Raji (cell line): ENCODE results near the gene COL23A1.

Experiments used
- POLR2A ChIP-seq: IDR thresholded peaks from 2 replicates; pipeline ENCODE4 v1.6.1; 2011; ENCODE audit warnings: low read depth, low read length, control low read depth; ENCODE audit not compliant: insufficient read depth

Gene COL23A1

GRCh38 chr5:178576591-178577351 lies 13.4 kb downstream of the COL23A1 start:
- TF ChIP-seq POLR2A: no peak

GRCh38 chr5:178573216-178573615 lies 17.0 kb downstream of the COL23A1 start:
- no peak for TF ChIP-seq POLR2A

GRCh38 chr5:178572617-178573016 lies 17.6 kb downstream of the COL23A1 start:
- TF ChIP-seq POLR2A: no peak

DNA sequence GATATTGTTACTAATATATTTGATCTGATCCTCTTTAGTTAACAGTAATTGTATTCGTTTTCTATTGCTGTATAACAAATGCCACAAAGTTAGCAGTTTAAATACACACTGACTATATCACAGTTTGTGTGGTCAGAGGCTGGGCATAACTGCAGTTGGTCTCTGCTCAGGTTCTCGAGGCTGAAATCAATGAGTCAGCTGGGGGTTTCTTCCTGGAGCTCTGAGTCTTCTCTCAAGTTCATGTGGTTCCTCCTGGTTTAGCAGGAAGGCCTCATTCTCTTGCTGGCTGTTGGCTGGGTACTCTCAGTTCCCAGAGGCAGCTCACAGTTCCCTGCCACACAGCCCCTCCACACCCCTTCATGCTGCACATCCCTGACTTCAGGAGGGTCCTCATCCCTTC lies 20.7 kb downstream of the COL23A1 start:
- TF ChIP-seq POLR2A: no peak

DNA sequence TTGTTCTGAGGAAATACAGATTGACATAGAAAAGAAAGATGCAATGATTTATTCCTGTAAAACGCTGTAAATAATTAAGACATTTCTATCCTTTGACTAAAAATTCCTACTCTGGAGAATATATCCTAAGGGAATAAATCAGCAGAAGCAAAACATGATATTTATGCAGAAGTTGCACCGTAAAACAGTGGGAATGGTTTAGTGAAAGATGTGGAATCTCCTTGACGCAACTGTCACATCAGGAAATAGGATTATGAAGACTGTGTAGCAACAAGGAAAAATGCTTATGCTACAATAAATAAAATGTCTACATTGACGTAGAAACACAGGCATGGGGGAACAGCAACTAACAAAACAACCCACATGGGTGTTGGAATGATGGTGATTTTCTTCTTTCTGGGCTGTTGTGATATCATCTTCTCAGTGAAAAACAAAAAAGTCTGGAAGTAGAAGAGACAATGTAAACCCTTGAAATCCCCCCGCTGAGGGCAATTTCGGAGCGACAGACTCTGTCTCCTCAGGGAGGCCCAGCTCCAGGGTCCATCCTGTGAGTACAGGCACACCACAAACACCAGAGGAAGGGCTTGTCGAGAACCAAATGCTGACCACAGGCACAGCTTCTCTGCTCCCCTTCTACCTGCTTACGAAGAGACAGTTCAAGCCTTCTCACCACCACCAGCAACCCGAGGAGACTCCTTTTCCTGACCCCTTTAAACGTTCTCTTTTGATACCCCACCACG lies 25.2 kb downstream of the COL23A1 start:
- TF ChIP-seq POLR2A: no peak

- no peak for TF ChIP-seq POLR2A
Measured at GRCh38 chr5:178564397-178564796, 25.8 kb downstream of the COL23A1 start.

DNA sequence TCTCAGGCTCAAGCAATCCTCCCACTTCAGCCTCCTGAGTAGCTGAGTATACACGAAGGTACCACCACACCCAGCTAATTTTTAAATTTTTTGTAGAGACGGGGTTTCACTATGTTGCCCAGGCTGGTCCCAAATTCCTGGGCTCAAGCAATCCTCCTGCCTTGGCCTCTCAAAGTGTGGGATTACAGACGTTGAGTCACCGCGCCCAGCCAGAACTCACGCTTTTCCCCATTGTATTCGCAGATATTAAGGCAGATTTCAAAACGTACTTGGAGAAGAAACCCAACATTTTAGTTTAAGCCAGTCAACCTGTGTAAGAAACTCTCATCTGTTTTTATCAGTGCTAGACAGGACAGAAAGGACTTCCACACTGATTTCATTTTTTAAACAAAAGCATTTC lies 26.6 kb downstream of the COL23A1 start:
- TF ChIP-seq POLR2A: no peak

DNA sequence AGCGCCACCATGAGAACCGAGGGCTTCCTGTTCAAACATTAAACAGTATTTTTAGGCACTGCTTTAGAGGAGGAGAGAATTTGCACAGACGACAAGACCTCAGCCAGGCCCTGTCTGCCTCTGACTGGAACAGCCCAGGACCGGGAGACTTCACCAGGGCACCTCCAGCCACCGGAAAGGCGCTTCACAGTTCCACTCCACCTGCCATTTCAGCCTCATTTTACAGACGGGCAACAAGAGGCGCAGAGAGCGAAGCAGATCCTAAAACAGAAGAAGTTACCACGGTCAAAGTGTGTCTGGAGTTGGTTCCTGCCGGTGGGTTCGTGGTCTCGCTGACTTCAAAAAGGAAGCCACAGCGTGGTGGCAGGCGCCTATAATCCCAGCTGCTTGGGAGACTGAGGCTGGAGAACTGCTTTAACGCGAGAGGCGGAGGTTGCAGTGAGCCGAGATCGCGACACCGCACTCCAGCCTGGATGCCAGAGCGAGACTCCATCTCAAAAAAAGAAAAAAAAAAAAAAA lies 28.4 kb downstream of the COL23A1 start:
- TF ChIP-seq POLR2A: no peak

DNA sequence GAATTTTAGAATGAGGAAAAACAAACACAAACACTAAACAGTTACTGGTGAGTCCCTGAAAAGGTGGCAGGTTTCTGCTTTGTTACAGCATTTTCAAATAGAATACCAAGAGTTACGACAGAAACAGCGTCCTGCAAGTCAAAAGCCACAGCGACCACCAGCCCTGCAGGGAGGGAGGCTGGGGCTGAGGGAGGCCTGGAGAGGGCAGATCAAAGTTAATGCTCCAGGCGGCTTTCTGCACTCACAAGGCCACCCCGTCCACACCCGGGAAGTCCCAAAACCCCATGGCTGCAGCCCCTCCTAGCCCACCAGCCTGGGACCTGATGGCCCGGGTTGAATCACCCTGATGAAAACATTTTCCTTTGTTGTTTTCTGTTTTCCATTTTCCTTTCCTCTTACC lies 29.3 kb downstream of the COL23A1 start:
- no peak for TF ChIP-seq POLR2A

- no peak for TF ChIP-seq POLR2A
Measured at GRCh38 chr5:178557416-178557815, 32.8 kb downstream of the COL23A1 start.

DNA sequence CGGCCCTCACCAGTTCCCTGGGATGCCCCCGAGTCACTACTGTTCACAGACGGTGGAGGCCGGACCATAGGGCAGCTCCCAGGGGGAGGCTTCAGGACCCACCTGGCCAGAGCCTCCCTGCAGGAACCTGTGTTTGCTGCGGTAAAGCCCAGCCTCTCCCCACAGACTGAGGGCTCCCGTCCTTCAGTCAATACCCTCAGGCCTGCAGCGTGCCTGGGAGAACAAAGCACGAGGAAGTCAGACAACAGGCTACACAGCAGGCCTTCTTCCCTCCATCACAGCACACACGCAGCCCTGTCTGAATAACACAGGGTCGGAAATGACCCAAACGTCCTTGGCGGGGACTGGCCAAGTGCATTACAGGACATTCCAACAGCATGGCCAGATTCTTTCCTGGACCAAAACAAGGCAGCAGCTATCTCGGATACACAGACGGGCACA lies 34.4 kb downstream of the COL23A1 start:
- TF ChIP-seq POLR2A: no peak

DNA sequence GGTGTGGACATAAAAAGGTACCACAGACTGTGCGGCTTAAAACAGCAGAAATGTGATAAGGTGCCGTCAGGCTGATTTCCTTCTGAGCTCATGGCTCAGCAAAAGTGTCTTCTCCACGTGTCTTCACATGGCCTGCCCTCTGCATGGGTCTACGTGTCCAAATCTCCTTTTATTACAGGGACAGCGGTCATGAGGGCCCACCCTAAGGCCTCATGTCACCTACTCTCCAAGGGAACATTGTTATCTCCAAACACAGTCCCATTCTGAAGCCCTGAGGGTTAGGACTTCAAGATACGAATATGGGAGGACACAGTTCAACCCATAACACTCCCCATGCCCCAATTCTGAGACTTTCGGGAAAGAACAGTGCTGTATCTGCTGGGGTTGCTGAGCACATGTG lies 35.2 kb downstream of the COL23A1 start:
- TF ChIP-seq POLR2A: no peak

- no peak for TF ChIP-seq POLR2A
Measured at GRCh38 chr5:178554311-178554710, 35.9 kb downstream of the COL23A1 start.

- TF ChIP-seq POLR2A: no peak
Measured at GRCh38 chr5:178553517-178553916, 36.7 kb downstream of the COL23A1 start.

DNA sequence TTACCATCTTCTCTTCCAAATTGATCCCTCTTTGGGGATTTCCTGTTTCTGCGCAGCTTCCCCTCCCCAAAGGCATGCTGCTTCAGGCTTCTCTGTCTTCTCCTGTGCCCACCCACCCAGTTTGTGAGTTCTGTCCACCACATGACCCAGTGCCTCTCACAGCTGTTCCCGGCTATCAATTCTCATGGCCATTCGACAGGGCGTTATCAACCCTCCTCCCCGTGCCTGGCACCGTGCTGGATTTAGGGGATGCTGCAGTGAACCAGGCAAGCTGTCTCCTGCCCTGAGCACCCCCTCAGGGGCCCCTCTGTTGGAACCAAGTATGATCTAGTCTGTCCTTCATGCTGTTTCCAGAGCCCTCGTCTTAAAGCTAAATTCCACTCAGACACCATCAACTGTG lies 38.7 kb downstream of the COL23A1 start:
- no peak for TF ChIP-seq POLR2A

- no peak for TF ChIP-seq POLR2A
Measured at GRCh38 chr5:178551059-178551458, 39.1 kb downstream of the COL23A1 start.

DNA sequence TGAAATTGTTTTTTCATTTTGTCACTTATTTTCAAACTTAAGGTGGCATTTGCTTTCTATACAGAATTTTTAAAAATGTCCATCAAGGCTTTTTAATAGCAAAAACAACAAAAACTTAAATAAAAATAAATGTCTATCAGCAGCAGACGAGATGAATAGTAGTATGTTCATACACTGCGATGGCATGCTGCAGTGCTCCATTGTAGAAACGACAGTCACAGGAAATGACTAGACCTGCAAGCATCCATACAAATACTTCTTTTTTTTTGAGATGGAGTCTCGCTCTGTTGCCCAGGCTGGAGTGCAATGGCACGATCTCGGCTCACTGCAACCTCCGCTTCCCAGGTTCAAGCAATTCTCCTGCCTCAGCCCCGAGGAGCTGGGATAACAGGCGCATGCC lies 41.4 kb downstream of the COL23A1 start:
- no peak for TF ChIP-seq POLR2A
